K562 (cell line): Measurements from ENCODE around the gene ACO2. TPM values are rescaled to one million over a fixed set of nuclear protein-coding genes. Genes with fewer than 3 reads are reported as not detected.

Source experiments
- ARID1B ChIP-seq: fragments of 450-650 bp; IDR thresholded peaks from 2 replicates; pipeline ENCODE4 v1.6.1; 2016; ENCODE audit warnings: antibody characterized with exemption, mild to moderate bottlenecking, inconsistent platforms
- BRD9 ChIP-seq: fragments of 450-650 bp; IDR thresholded peaks from 2 replicates; pipeline ENCODE4 v1.6.1; 2018; ENCODE audit warnings: low read depth; ENCODE audit not compliant: partially characterized antibody
- EP400 ChIP-seq: fragments of 450-650 bp; IDR thresholded peaks from 2 replicates; pipeline ENCODE4 v1.6.1; 2017; ENCODE audit warnings: antibody characterized with exemption, mild to moderate bottlenecking, moderate library complexity
- KLF1 ChIP-seq: fragments of 450-650 bp; IDR thresholded peaks from 2 replicates; pipeline ENCODE4 v1.6.1; 2016; ENCODE audit warnings: missing genetic modification characterization, missing compliant biosample characterization
- MED1 ChIP-seq: sonication (generic); formaldehyde crosslinking; IDR thresholded peaks from 2 replicates; pipeline ENCODE4 v1.8.1; 2023; ENCODE audit warnings: missing genetic modification reagents, borderline replicate concordance
- MYC ChIP-seq, 2 experiments: fragments of 250-450 bp in 1 of 2; sonication (Bioruptor Pico) in 1 of 2; IDR thresholded peaks; 2 replicates each; pipeline versions ENCODE4 v1.5.1 to v1.6.1; 2012 to 2021; ENCODE audit warnings: low read depth in 2 of 2, borderline replicate concordance in 1 of 2, improper control_type of control experiment in 1 of 2, low read length in 1 of 2, mild to moderate bottlenecking in 1 of 2, moderate library complexity in 1 of 2
- NCOA1 ChIP-seq: fragments of 450-650 bp; IDR thresholded peaks from 2 replicates; pipeline ENCODE4 v1.6.1; 2016; ENCODE audit warnings: low read depth
- NCOR1 ChIP-seq: fragments of 450-650 bp; IDR thresholded peaks from 2 replicates; pipeline ENCODE4 v1.6.1; 2016; ENCODE audit warnings: mild to moderate bottlenecking, moderate library complexity
- NR2C1 ChIP-seq, 2 experiments: fragments of 450-650 bp; IDR thresholded peaks; 2 replicates each; pipeline ENCODE4 v1.6.1; 2017; ENCODE audit warnings: mild to moderate bottlenecking in 2 of 2, antibody characterized with exemption in 1 of 2, inconsistent platforms in 1 of 2, missing compliant biosample characterization in 1 of 2, missing genetic modification characterization in 1 of 2
- NR2C2 ChIP-seq, 2 experiments: fragments of 200-800 bp in 1 of 2; sonication (Bioruptor generic) in 1 of 2; sonication (generic) in 1 of 2; formaldehyde crosslinking in 1 of 2; IDR thresholded peaks; 2 replicates each; pipeline versions ENCODE4 v1.6.1 to v1.8.0; 2016 to 2022; ENCODE audit warnings: mild to moderate bottlenecking in 1 of 2, missing compliant biosample characterization in 1 of 2, missing genetic modification characterization in 1 of 2, missing genetic modification reagents in 1 of 2
- PTBP1 ChIP-seq: fragments of 200-400 bp; formaldehyde crosslinking; IDR thresholded peaks from 2 replicates; pipeline ENCODE4 v1.6.1; 2017; ENCODE audit warnings: low read depth, low read length
- RBM22 ChIP-seq: fragments of 200-400 bp; formaldehyde crosslinking; IDR thresholded peaks from 2 replicates; pipeline ENCODE4 v1.6.1; 2018; ENCODE audit warnings: low read length, low read depth; ENCODE audit not compliant: poor library complexity, severe bottlenecking
- RBM39 ChIP-seq: fragments of 200-400 bp; formaldehyde crosslinking; optimal IDR thresholded peaks from 2 replicates; pipeline ENCODE3; 2018; ENCODE audit warnings: low read depth, low read length
- RNF2 ChIP-seq: sonication (generic); IDR thresholded peaks from 2 replicates; pipeline ENCODE4 v1.6.1; 2016
- SIN3A ChIP-seq, 2 experiments: fragments of 150-350 bp in 1 of 2; IDR thresholded peaks; 2 replicates each; pipeline ENCODE4 v1.6.1; 2011 to 2016; ENCODE audit warnings: borderline replicate concordance in 2 of 2, low read depth in 2 of 2, low read length in 2 of 2, mild to moderate bottlenecking in 2 of 2, moderate library complexity in 2 of 2; ENCODE audit not compliant: control insufficient read depth in 1 of 2
- SMARCA4 ChIP-seq: fragments of 450-650 bp; IDR thresholded peaks from 2 replicates; pipeline ENCODE4 v1.6.1; 2016
- SMARCC2 ChIP-seq: fragments of 450-650 bp; IDR thresholded peaks from 2 replicates; pipeline ENCODE4 v1.6.1; 2017; ENCODE audit warnings: antibody characterized with exemption, moderate library complexity, mild to moderate bottlenecking, low read depth
- SMARCE1 ChIP-seq: fragments of 450-650 bp; IDR thresholded peaks from 2 replicates; pipeline ENCODE4 v1.7.1; 2016; ENCODE audit warnings: mild to moderate bottlenecking
- TCF3 ChIP-seq: sonication (generic); formaldehyde crosslinking; IDR thresholded peaks from 2 replicates; pipeline ENCODE4 v1.4.0; 2020; ENCODE audit warnings: mild to moderate bottlenecking, missing genetic modification reagents
- ZFX ChIP-seq: sonication (generic); formaldehyde crosslinking; IDR thresholded peaks from 2 replicates; pipeline ENCODE4 v1.8.0; 2022; ENCODE audit warnings: mild to moderate bottlenecking, missing genetic modification reagents, moderate library complexity
- ZNF212 ChIP-seq: fragments of 450-650 bp; formaldehyde crosslinking; IDR thresholded peaks from 2 replicates; pipeline ENCODE4 v1.4.0; 2020; ENCODE audit warnings: mild to moderate bottlenecking
- ZNF24 ChIP-seq: fragments of 450-650 bp; IDR thresholded peaks from 2 replicates; pipeline ENCODE4 v1.6.1; 2016
- ZNF445 ChIP-seq: fragments of 250-450 bp; sonication (Bioruptor Pico); IDR thresholded peaks from 2 replicates; pipeline ENCODE4 v1.4.0; 2020; ENCODE audit warnings: low read depth, mild to moderate bottlenecking, moderate library complexity
- polyA plus RNA-seq, 8 experiments: library from polyadenylated mRNA; depleted of rRNA in 4 of 8; stranded (reverse) in 5 of 8; unstranded in 3 of 8; fragments of >200 nt; fragmentation: Nextera tagmentation in 2 of 8; fragmentation: Illumina TruSeq in 1 of 8; extraction: Ambion mirVana in 2 of 8; extraction: Trizol in 1 of 8; gene quantifications; 2 replicates each; pipeline versions ENCODE4 v1.2.1 to v1.2.3, GENCODE V29; 2011 to 2014; ENCODE audit warnings: inconsistent platforms in 1 of 8, missing spikeins in 1 of 8
- total RNA-seq, 7 experiments: library from RNA; depleted of rRNA in 6 of 7; stranded (reverse); fragments of >200 nt in 6 of 7; fragmentation: Illumina TruSeq in 2 of 7; extraction: Trizol in 2 of 7; gene quantifications; 2 replicates each; pipeline versions ENCODE4 v1.2.1 to v1.2.3, GENCODE V29; 2011 to 2021; ENCODE audit warnings: low replicate concordance in 1 of 7
- TF ChIP-seq, protein P1 (sequence below): sonication (generic); formaldehyde crosslinking; IDR thresholded peaks from 2 replicates; pipeline ENCODE4 v1.8.1; 2022; ENCODE audit warnings: missing genetic modification reagents
- TF ChIP-seq, protein P2 (sequence below), 2 experiments: IDR thresholded peaks; 2 replicates each; pipeline ENCODE4 v1.6.1; 2011; ENCODE audit warnings: borderline replicate concordance in 1 of 2, control low read depth in 1 of 2, low read depth in 1 of 2, low read length in 1 of 2, mild to moderate bottlenecking in 1 of 2, mixed read lengths in 1 of 2, moderate library complexity in 1 of 2; ENCODE audit not compliant: insufficient read depth in 1 of 2, insufficient read length in 1 of 2, poor library complexity in 1 of 2, severe bottlenecking in 1 of 2; ENCODE audit errors: extremely low read depth in 1 of 2

Gene ACO2
- total and polyA plus RNA-seq, 9 of the 15 experiments (the other 6 are each of a cell fraction or from before 2014, with no cell fraction given): 16.2 to 119 (median 43.2) TPM

DNA sequence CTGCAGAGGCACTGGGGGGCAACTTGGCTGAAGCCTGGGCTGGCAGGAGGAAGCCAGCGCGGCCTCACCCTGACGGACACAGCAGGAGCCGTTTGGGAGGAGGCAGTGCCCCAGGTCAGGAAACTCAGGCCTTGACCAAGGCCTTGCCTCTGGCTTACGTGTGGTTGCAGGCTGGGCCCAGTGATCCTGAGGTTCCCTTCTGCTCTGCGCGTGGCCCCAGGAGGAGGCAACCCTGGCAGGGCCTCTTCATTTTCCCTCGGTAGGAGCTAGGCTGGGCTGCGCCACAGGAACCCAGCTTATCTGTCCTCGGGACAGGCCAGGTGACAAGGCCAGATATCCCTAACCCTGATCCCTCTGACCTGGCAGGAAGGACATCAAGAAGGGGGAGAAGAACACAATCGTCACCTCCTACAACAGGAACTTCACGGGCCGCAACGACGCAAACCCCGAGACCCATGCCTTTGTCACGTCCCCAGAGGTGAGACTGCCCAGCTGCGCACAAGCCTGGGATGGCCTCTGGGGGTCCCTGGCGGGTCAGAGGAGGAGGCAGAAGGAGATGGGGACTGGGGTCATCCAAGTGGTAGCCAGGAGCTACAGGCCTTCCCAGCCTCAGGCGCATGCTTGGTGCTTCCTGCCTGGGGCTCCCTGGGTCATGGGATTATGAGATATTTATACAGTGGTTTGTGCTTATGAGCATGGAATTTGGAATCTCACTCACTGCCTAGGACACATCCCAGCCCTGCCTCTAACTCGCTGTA, 54.7 kb downstream of the ACO2 start (continued):
- TF ChIP-seq PTBP1 (no peak), NR2C2 (CRISPR knock-in tag; IDR thresholded peaks at IDR 0.05) (peak; percentile 73), NR2C2 (tag; IDR thresholded peaks at IDR 0.05) (peak; percentile 84), SMARCA4 (peak; percentile 86), SMARCC2 (no peak), SIN3A (IDR thresholded peaks at IDR 0.05; ENCODE audit: borderline replicate concordance in 2 of 2, control insufficient read depth in 1 of 2, low read depth in 2 of 2, low read length in 2 of 2) (peak in 1 of 2 experiments; percentile 14; a peak in 1 of 4 replicates), RBM22 (peak; percentile 12), SMARCE1 (peak; percentile 74), ZNF445 (CRISPR knock-in tag) (no peak), TCF3 (CRISPR knock-in tag) (peak; percentile 96), ZFX (CRISPR knock-in tag) (peak; percentile 91), NCOR1 (peak; percentile 84), ZNF212 (CRISPR knock-in tag) (no peak), MYC (IDR thresholded peaks at IDR 0.05; ENCODE audit: low read depth, low read length) (peak; percentile 74), MYC (CRISPR knock-in tag; IDR thresholded peaks at IDR 0.05; ENCODE audit: borderline replicate concordance, low read depth) (no peak), RBM39 (no peak), NR2C1 (IDR thresholded peaks at IDR 0.05) (peak; percentile 90), NR2C1 (tag; IDR thresholded peaks at IDR 0.05) (peak; percentile 88), BRD9 (no peak), NCOA1 (peak; percentile 46; the same call in 1 of the 2 replicates), KLF1 (tag) (no peak), MED1 (CRISPR knock-in tag) (no peak), ZNF24 (no peak), ARID1B (peak; percentile 94), RNF2 (peak; percentile 86), EP400 (peak; percentile 57; the same call in 1 of the 2 replicates)
- TF ChIP-seq, protein P1, sequence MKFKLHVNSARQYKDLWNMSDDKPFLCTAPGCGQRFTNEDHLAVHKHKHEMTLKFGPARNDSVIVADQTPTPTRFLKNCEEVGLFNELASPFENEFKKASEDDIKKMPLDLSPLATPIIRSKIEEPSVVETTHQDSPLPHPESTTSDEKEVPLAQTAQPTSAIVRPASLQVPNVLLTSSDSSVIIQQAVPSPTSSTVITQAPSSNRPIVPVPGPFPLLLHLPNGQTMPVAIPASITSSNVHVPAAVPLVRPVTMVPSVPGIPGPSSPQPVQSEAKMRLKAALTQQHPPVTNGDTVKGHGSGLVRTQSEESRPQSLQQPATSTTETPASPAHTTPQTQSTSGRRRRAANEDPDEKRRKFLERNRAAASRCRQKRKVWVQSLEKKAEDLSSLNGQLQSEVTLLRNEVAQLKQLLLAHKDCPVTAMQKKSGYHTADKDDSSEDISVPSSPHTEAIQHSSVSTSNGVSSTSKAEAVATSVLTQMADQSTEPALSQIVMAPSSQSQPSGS (CRISPR knock-in tag): no peak
- TF ChIP-seq, protein P2, sequence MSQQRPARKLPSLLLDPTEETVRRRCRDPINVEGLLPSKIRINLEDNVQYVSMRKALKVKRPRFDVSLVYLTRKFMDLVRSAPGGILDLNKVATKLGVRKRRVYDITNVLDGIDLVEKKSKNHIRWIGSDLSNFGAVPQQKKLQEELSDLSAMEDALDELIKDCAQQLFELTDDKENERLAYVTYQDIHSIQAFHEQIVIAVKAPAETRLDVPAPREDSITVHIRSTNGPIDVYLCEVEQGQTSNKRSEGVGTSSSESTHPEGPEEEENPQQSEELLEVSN (IDR thresholded peaks at IDR 0.05; ENCODE audit: borderline replicate concordance in 1 of 2, extremely low read depth in 1 of 2, insufficient read depth in 1 of 2, insufficient read length in 1 of 2, low read depth in 1 of 2, low read length in 1 of 2, poor library complexity in 1 of 2, severe bottlenecking in 1 of 2): peak; percentile 62 to 88
